Thyroid gland (tissue), 4 donors: ENCODE data around the gene CDR2L. TPM values are rescaled to one million over a fixed set of nuclear protein-coding genes. Genes with fewer than 3 reads are reported as not detected.
"Not testable (repeated sequence)": the region's sequence is repeated elsewhere in the genome, so short reads cannot be mapped to it uniquely, and the experiment has no call there.

ENCODE experiments used
- DNase-seq, 2 donors: peaks; one replicate each; pipeline ENCODE4 v3.0.0-alpha.2; 2019
- H3K27ac ChIP-seq, 3 donors: fragments of 200-600 bp; sonication (generic); 1 replicate in 2 of 3; 2 replicates in 1 of 3; pipeline ENCODE4 v1.5.1; 2016 to 2019; ENCODE audit warnings: mild to moderate bottlenecking in 1 of 3, moderate library complexity in 1 of 3
- H3K27me3 ChIP-seq: fragments of 200-600 bp; sonication (generic); one replicate; pipeline ENCODE4 v1.5.1; 2019
- H3K36me3 ChIP-seq, 2 donors: fragments of 200-600 bp; sonication (generic); one replicate each; pipeline ENCODE4 v1.5.1; 2016 to 2019
- H3K4me1 ChIP-seq, 2 donors: fragments of 200-600 bp; sonication (generic); one replicate each; pipeline ENCODE4 v1.5.1; 2017 to 2019
- H3K4me3 ChIP-seq, 3 donors: fragments of 200-600 bp; sonication (generic); replicated peaks in 1 of 3; 1 replicate in 2 of 3; 2 replicates in 1 of 3; pipeline ENCODE4 v1.5.1; 2016; ENCODE audit warnings: mild to moderate bottlenecking in 1 of 3
- H3K9me3 ChIP-seq: fragments of 200-600 bp; sonication (generic); one replicate; pipeline ENCODE4 v1.5.1; 2017
- POLR2A ChIP-seq, 2 donors: fragments of 450-650 bp; IDR thresholded peaks; one replicate each; pipeline ENCODE4 v1.6.1; 2017; ENCODE audit warnings: antibody characterized with exemption in 2 of 2, mild to moderate bottlenecking in 2 of 2, moderate library complexity in 1 of 2
- WGBS, 2 donors: methylation state at CpG; one replicate each; pipeline ENCODE4 v1.1.5; 2017; 5-methylcytosine and 5-hydroxymethylcytosine counted together
- intact Hi-C: fragments of 100-400 bp; cut with DNase I; formaldehyde crosslinking; loops from one replicate; pipeline ENCODE4 v1.15.1; 2023
- total RNA-seq, 4 donors: library from RNA; depleted of rRNA; stranded (reverse); fragments of >200 nt; gene quantifications; one replicate each; pipeline ENCODE4 v1.2.3, GENCODE V29; 2016
- TF ChIP-seq, protein P1 (sequence below), 6 experiments: fragments of 200-600 bp in 3 of 6; fragments of 450-650 bp in 3 of 6; sonication (generic) in 3 of 6; IDR thresholded peaks; one replicate each; pipeline ENCODE4 v1.5.1; 2016 to 2019; ENCODE audit warnings: antibody characterized with exemption in 6 of 6, mild to moderate bottlenecking in 2 of 6, inconsistent platforms in 1 of 6, moderate library complexity in 1 of 6

CDR2L gene
- total RNA-seq, 4 donors from 2014 or later, result 2.6 to 9.8 (median 4.2) TPM

GRCh38 chr17:75020331-75021110 lies 33.1 kb downstream of the CDR2L start:
- H3K36me3 ChIP-seq, result peaks cover 13 to 18% of the 10 kb centered on the region in 2 donors
- H3K4me1 ChIP-seq, result no peaks in the 10 kb centered on the region
- no peak for DNase-seq
- TF ChIP-seq POLR2A (IDR thresholded peaks at IDR 0.05), result no peak
- TF ChIP-seq, protein P1, sequence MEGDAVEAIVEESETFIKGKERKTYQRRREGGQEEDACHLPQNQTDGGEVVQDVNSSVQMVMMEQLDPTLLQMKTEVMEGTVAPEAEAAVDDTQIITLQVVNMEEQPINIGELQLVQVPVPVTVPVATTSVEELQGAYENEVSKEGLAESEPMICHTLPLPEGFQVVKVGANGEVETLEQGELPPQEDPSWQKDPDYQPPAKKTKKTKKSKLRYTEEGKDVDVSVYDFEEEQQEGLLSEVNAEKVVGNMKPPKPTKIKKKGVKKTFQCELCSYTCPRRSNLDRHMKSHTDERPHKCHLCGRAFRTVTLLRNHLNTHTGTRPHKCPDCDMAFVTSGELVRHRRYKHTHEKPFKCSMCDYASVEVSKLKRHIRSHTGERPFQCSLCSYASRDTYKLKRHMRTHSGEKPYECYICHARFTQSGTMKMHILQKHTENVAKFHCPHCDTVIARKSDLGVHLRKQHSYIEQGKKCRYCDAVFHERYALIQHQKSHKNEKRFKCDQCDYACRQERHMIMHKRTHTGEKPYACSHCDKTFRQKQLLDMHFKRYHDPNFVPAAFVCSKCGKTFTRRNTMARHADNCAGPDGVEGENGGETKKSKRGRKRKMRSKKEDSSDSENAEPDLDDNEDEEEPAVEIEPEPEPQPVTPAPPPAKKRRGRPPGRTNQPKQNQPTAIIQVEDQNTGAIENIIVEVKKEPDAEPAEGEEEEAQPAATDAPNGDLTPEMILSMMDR (IDR thresholded peaks at IDR 0.05), result no peak
- 92 to 94% methylated on average over 19 of the region's 19 CpGs for WGBS, 2 donors
- H3K9me3 ChIP-seq, result no peaks in the 10 kb centered on the region
- intact Hi-C loops, result no loop called here
- no peak overlapping the region for H3K27ac ChIP-seq
- no peak overlapping the region for H3K4me3 ChIP-seq
- H3K27me3 ChIP-seq, result no peaks in the 10 kb centered on the region

DNA sequence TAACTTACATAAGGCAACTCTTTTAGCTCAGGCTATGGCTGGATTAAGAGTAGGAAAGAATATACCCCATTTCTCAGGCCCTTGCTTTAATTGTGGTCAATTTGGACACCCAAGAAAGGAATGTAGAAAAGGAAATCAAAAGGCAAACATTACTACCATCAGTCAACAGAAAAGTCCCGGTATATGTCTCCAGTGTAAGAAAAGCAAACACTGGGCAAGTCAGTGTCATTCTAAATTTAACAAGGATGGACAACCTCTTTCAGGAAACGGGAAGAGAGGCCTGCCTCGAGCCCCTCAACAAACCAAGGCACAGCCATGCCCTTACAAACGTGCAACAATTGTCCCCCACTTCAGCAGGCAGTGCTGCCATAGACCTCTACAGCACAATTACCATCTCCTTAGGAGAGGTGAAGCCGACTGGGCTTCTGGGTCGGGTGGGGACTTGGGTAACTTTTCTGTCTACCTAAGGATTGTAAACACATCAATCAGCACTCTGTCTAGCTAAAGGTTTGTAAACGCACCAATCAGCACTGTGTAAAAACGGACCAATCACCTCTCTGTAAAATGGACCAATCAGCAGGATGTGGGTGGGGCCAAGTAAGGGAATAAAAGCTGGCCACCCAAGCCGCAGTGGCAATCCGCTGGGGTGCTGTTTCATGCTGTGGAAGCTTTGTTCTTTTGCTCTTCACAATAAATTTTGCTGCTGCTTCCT lies 37.4 kb downstream of the CDR2L start:
- Histone ChIP-seq H3K27me3 (no peaks in the 10 kb centered on the region), H3K9me3 (no peaks in the 10 kb centered on the region), H3K4me1 (no peaks in the 10 kb centered on the region), H3K27ac (no peak overlapping the region), H3K4me3 (no peak overlapping the region), H3K36me3 (peaks cover 13 to 18% of the 10 kb centered on the region in 2 donors)
- TF ChIP-seq, protein P1 (IDR thresholded peaks at IDR 0.05), result no peak
- no peak for TF ChIP-seq POLR2A (IDR thresholded peaks at IDR 0.05)
- DNase-seq, result no peak
- intact Hi-C loops, result no loop called here
- 90 to 91% methylated on average over 10 of the region's 10 CpGs for WGBS, 2 donors

GRCh38 chr17:75025398-75025734 lies 37.9 kb downstream of the CDR2L start:
- H3K27ac ChIP-seq, H3K4me3 ChIP-seq, intact Hi-C loops, DNase-seq, H3K9me3 ChIP-seq, H3K4me1 ChIP-seq, H3K27me3 ChIP-seq: not testable (repeated sequence)
- peaks cover 13 to 18% of the 10 kb centered on the region in 2 donors for H3K36me3 ChIP-seq
- WGBS, 2 donors, result 91 to 94% methylated on average over 9 of the region's 9 CpGs

DNA sequence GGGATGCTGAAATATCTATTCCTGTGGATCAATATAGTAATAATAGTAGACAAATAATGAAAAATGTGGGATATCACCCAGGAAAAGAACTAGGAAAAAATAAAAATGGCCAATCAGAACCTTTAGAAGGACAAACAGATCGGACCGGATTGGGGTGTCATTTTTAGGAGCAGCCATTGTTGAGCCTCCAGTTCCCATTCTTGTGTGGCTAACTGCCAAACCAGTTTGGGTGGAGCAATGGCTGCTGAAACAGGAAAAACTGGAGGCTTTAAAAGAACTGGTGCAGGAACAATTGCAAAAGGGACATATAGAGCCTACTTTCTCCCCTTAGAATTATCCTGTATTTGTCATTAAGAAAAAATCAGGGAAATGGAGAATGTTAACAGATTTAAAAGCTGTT lies 39.2 kb downstream of the CDR2L start:
- intact Hi-C loops, H3K9me3 ChIP-seq, H3K4me1 ChIP-seq, H3K27ac ChIP-seq, DNase-seq, H3K4me3 ChIP-seq, H3K27me3 ChIP-seq, H3K36me3 ChIP-seq: not testable (repeated sequence)
- 72 to 85% methylated on average over 2 of the region's 2 CpGs for whole genome bisulfite sequencing, 2 donors

DNA sequence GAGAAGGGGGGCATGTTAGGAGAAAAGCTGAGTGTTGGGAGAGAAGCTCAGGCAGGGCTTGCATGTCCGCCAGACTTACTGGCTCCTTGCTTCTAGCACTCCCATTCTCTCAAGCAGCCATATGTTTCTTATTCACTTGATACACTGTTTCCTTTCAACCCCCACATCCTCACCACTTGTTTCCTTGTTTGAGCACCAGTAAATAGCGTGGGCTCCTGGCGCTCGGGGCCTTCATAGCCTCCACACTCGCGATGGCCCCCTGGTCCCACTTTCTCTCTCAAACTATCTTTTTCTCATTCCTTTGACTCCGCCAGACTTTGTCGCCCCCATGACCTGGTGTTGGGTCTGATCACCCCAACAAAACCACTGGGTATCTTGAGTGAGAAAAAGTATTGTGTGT lies 42.7 kb downstream of the CDR2L start:
- WGBS, 2 donors, result 87% methylated on average over 8 of the region's 8 CpGs
- Histone ChIP-seq H3K27ac (no peak overlapping the region), H3K9me3 (no peaks in the 10 kb centered on the region), H3K36me3 (no peaks in the 10 kb centered on the region), H3K4me1 (peaks cover 0 to 24% of the 10 kb centered on the region in 2 donors), H3K4me3 (no peak overlapping the region), H3K27me3 (no peaks in the 10 kb centered on the region)
- TF ChIP-seq, protein P1 (IDR thresholded peaks at IDR 0.05), result no peak
- TF ChIP-seq POLR2A (IDR thresholded peaks at IDR 0.05), result no peak
- intact Hi-C loops, result no loop called here
- no peak for DNase-seq
